ENCODE data around the gene RBAK.
"Not testable (repeated sequence)": the region's sequence is repeated elsewhere in the genome, so short reads cannot be mapped to it uniquely, and the experiment has no call there.

RBAK gene

GRCh38 chr7:5063698-5064097 lies 18.0 kb downstream of the RBAK start:
- H3K4me3 ChIP-seq (ENCODE audit: low read depth, low read length): no peak overlapping the region
- no peak for DNase-seq (ENCODE audit: low read depth)
- TF ChIP-seq CTCF (IDR thresholded peaks at IDR 0.05; ENCODE audit: low read depth, low read length, missing control alignments): no peak

DNA sequence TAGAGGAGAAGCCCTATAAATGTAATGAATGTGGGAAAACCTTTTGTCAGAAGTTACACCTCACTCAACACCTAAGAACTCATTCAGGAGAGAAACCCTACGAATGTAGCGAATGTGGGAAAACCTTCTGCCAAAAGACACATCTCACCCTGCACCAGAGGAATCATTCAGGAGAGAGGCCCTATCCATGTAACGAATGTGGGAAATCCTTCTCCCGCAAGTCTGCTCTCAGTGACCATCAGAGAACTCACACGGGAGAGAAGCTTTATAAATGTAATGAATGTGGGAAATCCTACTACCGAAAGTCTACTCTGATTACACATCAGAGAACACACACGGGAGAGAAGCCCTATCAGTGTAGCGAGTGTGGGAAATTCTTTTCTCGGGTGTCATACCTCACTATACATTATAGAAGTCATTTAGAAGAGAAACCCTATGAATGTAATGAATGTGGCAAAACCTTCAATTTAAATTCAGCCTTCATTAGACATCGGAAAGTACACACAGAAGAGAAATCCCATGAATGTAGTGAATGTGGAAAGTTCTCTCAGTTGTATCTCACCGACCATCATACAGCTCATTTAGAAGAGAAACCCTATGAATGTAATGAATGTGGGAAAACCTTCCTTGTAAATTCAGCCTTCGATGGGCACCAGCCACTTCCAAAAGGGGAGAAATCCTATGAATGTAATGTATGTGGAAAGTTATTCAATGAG lies 18.9 kb downstream of the RBAK start:
- DNase-seq (ENCODE audit: low read depth): no peak
- H3K4me3 ChIP-seq (ENCODE audit: low read depth, low read length): no peak overlapping the region
- no peak for TF ChIP-seq CTCF (IDR thresholded peaks at IDR 0.05; ENCODE audit: low read depth, low read length, missing control alignments)

GRCh38 chr7:5065107-5065407 lies 19.4 kb downstream of the RBAK start:
- DNase-seq (ENCODE audit: low read depth): no peak
- H3K4me3 ChIP-seq (ENCODE audit: low read depth, low read length): no peak overlapping the region
- no peak for TF ChIP-seq CTCF (IDR thresholded peaks at IDR 0.05; ENCODE audit: low read depth, low read length, missing control alignments)

DNA sequence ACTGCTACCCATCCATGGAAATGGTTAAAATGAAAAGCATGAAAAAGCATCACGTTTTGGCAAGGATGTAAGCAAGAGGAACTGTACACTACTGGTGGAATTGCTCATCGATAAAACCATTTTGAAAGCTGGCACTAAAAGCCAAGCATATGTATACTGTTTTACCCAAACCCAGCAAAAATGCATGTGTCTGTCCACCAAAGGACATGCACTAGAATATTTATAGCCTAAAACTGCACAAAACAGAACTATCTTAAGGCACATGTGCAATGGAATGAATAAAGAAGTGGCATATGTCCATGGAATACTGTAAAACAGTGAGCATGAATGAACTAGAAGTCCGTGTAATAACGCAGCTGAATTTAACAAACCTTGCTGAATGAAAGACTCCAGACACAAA lies 22.9 kb downstream of the RBAK start:
- H3K4me3 ChIP-seq (ENCODE audit: low read depth, low read length): no peak overlapping the region
- no peak for DNase-seq (ENCODE audit: low read depth)
- TF ChIP-seq CTCF (IDR thresholded peaks at IDR 0.05; ENCODE audit: low read depth, low read length, missing control alignments): no peak

DNA sequence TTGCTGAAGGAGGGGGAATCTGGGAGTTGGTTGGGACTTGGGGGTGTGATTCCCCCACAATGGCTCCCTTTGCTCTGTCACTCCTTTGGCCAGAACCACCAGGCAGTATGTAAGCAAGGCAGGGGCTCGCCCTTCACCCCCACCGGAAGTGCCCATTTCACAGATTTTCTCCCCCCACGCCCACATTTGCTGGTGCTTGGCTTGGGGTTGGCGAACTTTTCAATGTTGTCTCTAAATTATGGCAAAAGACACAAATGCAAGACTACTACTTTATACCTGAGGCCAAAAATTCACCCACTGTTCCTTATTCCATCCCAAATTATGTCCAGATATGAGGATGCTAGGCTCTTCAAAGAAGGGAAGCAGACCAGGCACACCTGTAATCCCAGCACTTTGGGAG lies 24.5 kb downstream of the RBAK start:
- no peak overlapping the region for H3K4me3 ChIP-seq (ENCODE audit: low read depth, low read length)
- TF ChIP-seq CTCF (IDR thresholded peaks at IDR 0.05; ENCODE audit: low read depth, low read length, missing control alignments): no peak
- no peak for DNase-seq (ENCODE audit: low read depth)

GRCh38 chr7:5075187-5075586 lies 29.5 kb downstream of the RBAK start:
- not testable (repeated sequence) for DNase-seq (ENCODE audit: low read depth); H3K4me3 ChIP-seq (ENCODE audit: low read depth, low read length)

DNA sequence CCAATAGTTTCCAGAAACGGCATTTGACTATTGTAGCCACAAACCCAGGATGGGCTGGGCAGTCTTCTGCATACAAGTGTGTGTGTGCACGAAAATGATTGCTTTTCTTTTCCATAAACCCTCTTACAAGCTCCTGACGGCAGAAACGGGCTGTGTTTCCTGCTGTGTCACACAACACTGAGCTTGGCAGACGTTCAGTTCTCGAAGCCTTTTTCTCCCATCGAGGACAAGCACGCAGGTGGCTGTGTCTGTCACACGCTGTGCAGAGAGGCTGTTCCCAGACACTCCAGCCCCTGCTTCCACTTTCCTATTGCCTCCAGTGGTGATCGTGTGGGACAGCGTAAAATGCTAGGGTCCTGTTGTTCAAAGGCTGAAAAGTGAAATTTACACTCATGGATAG lies 32.1 kb downstream of the RBAK start:
- no peak overlapping the region for H3K4me3 ChIP-seq (ENCODE audit: low read depth, low read length)
- no peak for TF ChIP-seq CTCF (IDR thresholded peaks at IDR 0.05; ENCODE audit: low read depth, low read length, missing control alignments)
- DNase-seq (ENCODE audit: low read depth): no peak
